ENCODE measurements around the gene EGFLAM.
"Not testable (repeated sequence)": the region's sequence is repeated elsewhere in the genome, so short reads cannot be mapped to it uniquely, and the experiment has no call there.

EGFLAM gene

DNA sequence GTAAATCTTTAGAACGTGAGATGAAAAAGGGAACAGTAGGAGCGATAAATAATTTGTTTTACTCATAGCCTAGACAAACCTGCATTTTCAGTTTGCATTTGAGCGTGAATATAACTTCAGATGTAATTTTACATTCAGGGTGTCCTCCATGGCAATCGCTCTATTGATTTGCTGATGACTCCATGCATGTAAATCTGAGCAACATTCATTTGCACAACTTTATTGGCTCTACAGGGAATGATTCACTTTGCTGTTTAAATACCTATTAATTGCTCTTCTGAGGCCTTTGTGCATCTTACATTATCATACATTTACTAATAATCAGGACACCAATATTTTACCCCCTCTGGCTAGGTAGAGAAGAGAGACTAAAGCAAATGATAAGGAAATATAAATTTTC lies 122.2 kb downstream of the EGFLAM start:
- no peak for FAIRE-seq

DNA sequence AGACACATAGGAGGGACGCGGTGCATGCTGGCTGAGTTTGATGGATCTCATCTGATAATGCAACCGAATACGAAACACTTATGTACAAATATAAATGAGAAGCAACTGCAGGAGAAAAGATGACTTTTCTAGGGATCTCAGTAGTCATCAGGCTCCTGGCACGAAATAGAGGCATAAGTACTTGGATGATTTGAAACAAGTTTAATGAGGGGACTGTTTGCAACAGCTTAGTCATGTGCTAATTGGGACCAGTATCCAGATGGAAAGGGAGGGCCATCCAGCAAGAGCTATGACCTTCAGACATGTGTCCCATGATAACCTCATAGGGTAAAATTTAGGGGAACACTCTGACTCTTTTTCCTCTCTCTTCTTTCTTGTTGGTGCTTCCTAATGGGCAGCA lies 123.0 kb downstream of the EGFLAM start:
- no peak for FAIRE-seq

- FAIRE-seq: peak; percentile 61
Observed at GRCh38 chr5:38382898-38383297, 124.5 kb downstream of the EGFLAM start.

- FAIRE-seq: no peak
Observed at GRCh38 chr5:38383701-38384100, 125.3 kb downstream of the EGFLAM start.

GRCh38 chr5:38384396-38384795 lies 126.0 kb downstream of the EGFLAM start:
- no peak for FAIRE-seq

- FAIRE-seq: no peak
Observed at GRCh38 chr5:38387161-38387560, 128.8 kb downstream of the EGFLAM start.

DNA sequence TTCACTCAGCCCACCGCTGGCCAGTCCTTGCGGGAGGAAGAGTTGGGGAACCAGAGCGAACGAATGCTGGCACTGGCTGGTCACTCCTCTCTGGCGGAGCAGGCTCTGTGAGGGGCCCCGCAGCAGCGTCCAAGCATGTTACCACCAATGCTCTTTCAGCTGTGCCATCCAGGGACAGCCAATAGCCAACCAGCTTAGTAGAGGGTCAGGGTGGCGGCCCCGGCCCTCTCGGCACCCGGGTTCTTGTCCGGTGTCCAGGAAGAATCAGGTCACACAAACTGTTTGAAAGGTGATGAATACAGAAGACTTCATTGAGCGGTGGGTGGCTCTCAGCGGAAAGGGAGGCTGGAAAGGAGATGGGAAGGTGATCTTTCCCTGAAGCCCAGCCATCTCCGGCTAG lies 135.3 kb downstream of the EGFLAM start:
- no peak for FAIRE-seq

DNA sequence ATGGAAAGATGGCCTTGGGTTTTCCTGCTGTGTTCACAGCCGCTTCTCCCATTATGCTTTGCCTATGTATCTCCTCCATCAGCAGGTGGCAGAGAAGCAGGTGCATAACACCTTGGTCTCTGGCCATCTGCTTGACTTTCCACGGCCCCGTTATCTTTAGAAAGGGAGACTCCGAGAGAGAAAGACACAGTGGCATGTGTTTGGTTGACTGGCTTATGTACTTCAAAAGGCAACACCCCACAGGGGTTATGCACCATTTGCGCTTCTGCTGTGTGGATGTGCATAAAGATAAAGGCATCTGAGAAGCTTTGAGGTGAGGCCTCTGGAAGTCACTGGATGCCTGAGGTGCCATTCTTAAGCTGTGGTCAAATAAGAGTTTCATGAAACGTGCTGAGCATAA lies 138.4 kb downstream of the EGFLAM start:
- no peak for FAIRE-seq

DNA sequence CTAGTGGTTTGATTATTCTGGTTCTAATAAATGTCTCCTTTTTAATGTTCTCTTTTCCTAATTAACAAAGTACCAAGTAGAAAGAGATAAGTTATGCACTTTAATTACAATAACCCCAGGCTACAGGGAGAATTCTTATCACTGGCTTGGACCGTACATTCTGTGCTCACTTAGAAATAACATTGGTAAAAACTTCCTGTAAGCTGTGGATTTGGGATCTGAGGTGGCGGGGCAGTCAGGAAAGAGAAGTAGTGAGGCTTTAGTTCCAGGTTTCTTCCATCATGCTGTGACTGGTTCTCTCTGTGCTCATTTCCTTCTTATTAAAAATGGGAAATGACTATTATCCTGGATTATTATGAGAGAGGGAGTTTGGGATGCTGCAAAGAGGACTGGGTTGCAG lies 142.0 kb downstream of the EGFLAM start:
- no peak for FAIRE-seq

DNA sequence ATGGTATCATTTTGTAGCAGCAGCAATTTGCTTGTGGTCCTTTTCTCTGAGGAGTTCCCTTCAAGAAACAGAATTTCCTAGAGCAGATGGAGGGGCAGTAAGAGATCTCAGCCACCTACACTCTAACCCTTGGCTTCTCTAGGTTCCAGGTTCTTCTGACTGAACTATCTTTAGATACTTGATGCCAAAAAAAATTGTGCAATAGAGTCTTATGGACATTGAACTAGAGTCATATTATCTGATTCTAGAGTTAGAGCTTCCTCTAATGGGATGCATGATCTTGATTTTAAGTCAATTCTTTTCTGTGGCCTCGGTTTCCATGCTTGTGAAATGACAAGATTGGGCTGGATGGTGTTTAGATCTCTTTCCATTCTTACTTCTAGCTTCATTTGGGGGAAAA lies 142.8 kb downstream of the EGFLAM start:
- FAIRE-seq: no peak

DNA sequence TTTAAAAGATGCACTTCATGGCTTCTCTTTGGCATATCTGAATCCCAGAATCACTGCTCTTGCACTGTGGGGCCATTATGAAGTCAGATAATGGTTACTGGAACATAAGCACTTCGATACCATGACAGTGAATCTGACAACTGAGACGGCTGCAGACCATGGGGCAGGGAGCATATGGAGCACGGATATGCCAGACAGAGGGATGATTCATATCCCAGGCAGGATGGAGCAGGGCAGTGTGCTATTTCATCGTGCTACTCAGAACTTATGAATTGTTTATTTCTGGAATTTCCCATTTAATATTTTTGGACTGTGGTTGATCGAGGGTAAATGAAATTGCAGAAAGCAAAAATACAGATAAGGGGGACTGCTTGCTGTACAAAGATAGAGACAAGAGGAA lies 145.0 kb downstream of the EGFLAM start:
- FAIRE-seq: no peak

DNA sequence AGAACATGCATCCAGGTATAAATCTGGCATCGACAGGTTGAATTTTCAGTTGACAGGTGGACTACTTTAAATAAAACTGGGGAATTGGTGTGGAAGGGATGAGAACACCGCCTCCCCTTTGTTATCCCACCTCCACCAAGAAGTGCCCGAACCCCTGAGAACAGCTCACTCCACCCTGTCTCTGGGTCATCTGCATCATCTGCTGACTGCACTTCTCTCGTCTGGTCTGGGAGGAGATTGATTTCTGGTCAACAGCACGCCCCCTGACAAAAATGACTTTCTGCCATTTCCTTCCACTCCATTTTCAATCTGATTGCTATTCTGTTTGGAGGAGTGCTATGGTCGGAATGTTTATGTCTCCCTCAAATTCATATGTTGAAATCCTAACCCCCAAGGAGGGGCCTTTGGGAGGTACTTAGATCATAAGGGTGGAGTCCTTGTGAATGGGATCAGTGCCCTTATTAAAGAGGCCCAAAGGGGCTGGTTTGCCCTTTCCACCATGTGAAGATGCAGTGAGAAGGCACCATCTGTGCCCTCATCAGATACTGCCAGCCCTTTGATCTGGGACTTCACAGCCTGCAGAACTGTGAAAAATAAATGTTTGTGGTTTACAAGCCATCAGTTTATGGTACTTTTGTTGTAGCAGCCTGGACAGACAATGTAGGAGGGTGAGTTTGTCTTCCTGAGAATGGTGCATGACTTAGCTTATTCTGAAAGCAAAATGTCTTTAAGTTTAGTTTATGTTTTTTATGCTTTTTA lies 145.7 kb downstream of the EGFLAM start:
- no peak for FAIRE-seq

- FAIRE-seq: no peak
Observed at GRCh38 chr5:38404667-38405276, 146.4 kb downstream of the EGFLAM start.

DNA sequence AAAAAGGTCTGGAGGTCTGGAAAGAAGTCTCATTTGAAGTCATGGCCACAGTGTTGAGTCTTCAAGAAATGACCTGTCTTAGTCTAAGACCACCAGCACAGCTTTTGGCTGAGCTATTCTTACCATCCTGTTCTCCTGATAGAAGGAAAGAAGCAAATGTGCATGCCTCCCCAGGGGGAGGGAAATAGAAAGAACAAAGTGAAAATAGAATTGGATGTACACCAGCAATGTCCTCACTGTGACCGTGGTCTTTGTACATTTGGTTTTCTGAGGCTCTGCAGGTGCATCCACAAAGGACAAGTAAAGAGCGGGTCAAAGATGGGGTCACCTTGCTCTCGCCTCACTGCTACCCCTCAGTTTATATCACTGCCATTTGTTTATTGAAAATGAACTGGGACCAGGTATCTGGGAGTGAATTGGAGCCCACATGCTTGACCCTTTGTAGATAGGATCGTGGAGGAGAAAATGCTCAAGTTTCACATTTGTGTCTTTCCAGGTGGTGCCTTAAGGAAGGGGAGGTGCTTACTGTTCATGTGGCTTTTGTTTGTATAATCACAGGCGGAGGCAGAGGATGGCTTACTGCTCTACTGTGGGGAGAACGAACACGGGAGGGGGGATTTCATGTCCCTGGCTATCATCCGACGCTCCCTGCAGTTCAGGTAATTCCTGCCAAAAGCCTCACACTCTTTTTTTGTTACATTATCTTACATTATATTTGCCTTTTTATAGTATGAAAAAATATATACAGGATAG lies 150.3 kb downstream of the EGFLAM start:
- no peak for FAIRE-seq

DNA sequence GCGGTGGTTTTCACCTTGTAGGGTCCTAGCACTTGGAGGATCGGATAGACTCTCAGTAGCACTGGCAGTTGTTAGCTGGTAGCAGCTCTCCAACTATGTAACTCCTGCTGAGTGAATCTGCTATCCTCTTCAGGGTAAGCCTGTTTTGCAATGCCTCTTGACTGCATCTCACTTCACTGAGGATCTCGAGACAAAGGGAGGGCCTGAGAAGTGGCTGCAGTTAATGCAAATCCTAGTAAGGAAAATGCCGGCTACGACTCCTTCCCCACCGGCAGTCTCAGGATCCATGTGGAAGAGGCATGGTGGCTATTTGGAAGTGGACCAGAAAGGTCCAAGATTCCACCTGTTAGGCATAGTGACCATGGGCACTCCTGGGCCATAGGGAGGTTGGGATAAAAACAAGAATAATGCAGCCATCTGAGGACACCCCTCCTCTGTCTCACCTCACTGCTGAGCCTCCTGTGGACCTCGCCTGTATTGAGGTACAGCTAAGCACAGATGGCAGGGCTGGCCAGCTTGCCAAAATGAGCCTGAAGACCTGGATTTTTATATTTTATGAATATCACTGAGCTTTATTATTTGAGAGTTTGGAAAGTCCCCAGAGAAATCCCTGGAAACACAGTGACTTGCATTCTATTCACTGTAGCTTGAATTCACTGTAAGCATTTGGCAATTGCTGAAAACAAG lies 152.1 kb downstream of the EGFLAM start:
- FAIRE-seq: no peak

GRCh38 chr5:38413696-38414095 lies 155.3 kb downstream of the EGFLAM start:
- FAIRE-seq: no peak

DNA sequence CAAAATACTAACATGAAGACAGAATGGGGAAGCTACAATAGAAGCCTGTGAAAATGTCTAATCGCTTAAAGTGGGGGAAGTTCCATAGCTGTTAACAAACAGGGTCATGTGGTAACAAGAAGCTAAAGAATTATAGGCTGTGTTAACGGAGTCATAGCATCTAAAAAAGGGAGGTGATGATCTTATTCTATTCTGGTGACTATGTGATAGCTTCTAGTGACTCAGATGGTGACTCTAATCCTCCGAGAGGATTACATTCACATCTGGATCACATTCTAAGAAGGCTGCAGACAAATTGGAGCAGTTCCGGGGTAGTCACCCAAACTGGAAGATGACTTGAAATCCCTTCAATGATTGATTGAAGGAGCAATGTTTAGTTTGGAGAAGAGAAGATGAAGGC lies 156.0 kb downstream of the EGFLAM start:
- FAIRE-seq: no peak

DNA sequence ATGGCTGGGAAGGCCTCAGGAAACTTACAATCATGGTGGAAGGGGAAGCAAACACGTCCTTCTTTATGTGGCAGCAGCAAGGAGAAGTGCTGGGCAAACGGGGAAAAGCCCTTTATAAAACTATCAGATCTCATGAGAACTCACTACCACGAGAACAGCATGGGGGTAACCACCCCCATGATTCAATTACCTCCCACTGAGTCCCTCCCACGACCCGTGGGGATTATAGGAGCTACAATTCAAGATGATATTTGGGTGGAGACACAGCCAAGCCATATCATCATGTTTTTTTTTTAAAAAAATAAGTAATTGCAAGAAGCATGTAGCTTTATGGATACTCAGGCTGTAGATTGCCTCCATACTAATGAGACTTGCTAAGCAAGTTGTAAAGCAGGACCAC lies 157.4 kb downstream of the EGFLAM start:
- FAIRE-seq: not testable (repeated sequence)

GRCh38 chr5:38417658-38418017 lies 159.3 kb downstream of the EGFLAM start:
- no peak for FAIRE-seq

GRCh38 chr5:38420246-38420645 lies 161.9 kb downstream of the EGFLAM start:
- no peak for FAIRE-seq

GRCh38 chr5:38420691-38421390 lies 162.5 kb downstream of the EGFLAM start:
- FAIRE-seq: no peak

GRCh38 chr5:38422622-38423021 lies 164.3 kb downstream of the EGFLAM start:
- no peak for FAIRE-seq
